Retina (tissue), 1 donor: ENCODE measurements around the gene AHRR.
A peak's percentile ranks its signal among the peaks of the same experiment; 100 is the strongest.
"Not testable (repeated sequence)": the region's sequence is repeated elsewhere in the genome, so short reads cannot be mapped to it uniquely, and the experiment has no call there.

Source experiments
- DNase-seq: peaks from one replicate; pipeline ENCODE4 v3.0.0-alpha.2; 2016

Gene AHRR

DNA sequence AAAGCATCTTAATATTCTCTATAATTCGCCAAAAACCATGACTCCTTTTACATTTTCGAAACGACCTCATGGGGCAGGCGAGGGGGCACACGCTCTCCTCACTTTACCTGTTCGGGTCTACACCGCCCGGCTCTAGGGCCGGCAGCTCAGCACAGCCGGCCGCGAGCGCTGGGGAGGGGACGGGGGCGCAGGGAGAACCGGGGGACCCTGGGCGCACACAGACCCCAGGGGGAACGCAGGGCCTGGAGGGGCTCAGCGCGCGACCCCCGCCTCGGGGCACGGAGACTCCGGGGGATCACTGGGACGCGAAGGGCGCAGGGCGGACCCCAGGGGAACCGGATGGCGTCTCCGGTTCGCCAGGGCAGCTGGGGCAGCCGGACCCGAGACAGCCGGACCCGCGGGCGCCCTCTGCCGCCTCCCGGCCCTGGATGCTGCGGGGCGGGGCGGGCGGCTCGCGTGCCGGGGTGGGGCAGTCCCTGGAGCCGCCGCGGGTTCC lies at the start of gene AHRR:
Gene AHRR, plus strand, starts transcription at position 485 of the 496 bp plus-strand sequence. CDS start 22,189 bp downstream, outside the sequence.
- peak; percentile 63 for DNase-seq

DNA sequence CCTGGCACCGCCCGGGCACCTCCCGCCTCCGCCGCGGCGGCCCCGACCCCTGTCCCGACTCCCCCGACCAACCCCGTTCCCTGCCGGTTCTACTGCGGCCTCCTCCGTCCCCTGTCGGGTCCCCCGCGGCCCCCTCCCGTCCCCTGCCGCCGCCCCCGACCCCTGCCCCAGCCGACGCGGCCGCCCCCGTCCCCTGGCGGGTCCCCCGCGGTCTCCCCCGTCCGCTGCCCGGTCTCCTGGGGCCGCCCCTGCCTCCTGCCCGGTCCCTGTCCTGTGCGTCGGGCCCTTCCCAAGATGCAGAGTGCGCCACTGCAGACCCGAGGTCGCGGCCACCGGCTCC lies 49.7 kb upstream of the AHRR start:
- not testable (repeated sequence) for DNase-seq

DNA sequence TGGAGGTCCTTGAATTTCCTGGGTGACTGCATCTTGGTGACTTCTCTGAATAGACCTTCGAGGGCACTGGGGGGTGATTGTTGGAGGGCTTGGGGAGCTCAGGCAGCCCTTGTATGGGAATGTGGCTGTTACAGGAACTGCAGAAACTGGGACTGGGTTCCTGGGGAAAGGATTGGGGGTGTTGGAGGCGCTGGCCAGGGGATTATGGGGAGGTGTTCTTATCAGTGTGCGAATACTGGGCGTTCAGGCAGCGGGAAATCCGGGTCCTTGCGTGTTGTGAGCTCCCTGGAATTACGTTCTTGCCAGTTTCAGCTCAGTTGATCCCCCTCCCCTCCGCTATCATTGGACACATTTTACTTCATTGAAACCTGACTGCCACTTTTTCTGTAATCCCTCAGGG lies 48.4 kb upstream of the AHRR start:
- not testable (repeated sequence) for DNase-seq

DNA sequence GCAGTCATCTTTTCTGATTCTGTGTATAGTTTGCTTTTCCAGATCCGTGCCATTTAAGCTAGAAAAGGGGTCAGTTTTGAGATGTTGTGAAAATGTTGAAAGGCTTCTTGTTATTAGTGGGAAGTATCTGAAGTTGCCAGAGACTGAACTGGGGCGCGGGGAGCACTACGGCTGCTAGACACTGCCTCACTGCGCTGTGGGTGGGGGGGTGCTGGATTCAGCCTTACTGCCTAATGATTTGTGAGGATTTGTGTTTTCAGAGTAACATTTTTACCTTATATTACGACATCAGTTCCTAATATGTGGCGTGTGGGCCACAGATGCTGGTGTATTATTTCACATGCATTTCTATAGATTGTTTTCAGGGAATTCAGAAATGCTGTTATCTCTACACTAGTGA lies 48.0 kb upstream of the AHRR start:
- not testable (repeated sequence) for DNase-seq

DNA sequence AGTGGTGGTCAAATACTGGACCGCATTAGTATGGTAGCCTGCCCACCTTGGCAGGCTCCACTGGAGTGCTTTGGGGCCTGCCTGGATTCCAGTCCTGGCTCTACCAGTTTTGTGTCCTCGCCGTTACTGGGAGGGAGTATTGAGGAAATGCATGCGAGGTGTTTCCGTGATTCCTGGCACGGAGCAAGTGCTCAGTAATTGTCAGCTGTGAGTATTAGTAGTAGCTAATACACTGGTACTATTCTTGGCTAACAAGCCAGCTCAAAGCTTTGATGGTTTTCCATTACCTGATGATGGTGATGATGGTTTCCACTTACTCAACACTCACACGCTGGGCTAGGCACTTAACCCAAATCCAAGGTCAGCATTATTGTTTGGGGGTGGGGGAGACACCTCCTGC lies 47.2 kb upstream of the AHRR start:
- DNase-seq, result not testable (repeated sequence)

DNA sequence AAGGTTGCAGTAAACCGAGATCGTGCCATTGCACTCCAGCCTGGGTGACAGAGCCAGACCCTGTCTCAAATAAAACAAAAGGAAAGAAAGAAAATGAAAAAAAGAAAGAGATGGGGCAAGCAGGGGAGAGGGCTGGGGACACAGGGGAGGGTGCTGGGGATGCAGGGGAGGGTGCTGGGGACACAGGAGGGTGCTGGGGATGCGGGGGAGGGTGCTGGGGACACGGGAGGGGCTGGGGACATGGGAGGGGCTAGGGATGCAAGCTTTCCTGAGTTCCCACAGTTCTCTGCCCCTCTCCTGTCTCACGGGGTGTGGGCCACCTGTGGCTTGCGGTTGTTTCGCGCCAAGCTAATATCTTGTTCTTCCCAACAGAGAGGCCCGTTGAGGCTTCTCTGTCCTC lies 42.9 kb upstream of the AHRR start:
- DNase-seq, result no peak

DNA sequence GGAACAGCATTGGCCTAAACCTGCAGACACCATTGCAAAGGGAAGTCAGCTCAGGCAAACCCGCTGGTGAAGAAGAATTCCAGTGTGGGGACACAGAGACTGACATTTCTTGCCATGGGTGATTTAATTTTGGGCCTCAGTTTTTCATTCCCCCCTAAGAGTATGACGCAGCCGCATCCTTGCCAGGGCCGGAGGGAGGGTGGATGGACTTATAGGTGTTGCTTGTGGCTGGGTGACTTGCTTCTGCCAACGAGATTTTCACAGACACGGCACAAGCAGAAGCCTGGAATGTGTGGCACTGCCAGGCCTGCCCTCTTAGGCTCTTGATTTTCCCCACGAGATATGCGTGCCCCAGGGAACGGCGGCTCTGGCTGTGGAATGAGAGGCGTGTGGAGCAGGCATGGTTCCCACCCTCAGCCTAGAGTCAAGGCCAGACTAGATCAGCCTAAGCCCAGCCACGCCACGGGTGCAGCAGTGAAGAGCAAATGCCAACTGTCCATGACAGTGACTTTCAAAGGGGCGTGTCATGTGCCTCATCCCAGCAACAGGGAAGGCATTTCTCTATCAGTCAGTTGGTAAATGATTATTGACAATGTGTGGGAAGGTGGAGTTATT lies 42.4 kb upstream of the AHRR start:
- not testable (repeated sequence) for DNase-seq

DNA sequence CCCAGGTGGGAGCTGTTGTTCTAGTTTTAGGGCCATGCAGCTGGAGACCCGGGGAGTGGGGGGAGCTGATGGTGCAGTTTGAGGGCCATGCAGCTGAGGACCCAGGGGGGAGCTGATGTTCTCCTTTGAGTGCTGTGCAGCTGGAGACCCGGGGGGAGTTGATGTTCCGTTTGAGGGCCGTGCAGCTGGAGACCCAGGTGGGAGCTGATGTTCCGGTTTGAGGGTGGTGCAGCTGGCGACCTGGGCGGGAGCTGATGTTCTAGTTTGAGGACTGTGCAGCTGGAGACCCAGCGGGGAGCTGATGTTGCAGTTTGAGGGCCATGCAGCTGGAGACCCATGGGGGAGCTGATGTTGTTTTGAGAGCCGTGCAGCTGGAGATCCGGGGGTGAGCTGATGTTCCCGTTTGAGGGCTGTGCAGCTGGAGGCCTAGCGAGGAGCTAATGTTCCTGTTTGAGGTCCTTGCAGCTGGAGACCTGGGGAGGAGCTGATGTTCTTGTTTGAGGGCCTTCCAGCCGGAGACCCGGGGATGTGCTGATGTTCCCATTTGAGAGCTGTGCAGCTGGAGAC lies 35.4 kb upstream of the AHRR start:
- no peak for DNase-seq

DNA sequence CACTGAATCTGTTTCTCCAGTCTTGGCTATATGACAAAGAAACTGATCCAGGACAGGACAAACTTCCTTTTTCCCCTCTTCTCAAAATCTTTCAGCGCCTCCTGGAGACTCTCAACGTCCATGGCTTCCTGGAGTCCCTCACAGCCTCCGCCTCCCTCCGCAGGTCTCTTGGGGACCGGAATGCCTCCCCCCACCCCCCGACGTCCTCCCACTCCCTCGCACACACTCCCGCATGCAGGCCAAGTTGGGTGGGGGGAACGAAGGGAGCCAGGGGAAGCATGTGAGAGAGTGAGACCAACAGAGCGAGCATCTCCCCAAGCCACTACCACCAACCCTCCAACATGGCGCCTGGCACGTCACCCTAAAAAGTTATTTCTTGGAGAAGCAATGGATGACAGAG lies 31.3 kb upstream of the AHRR start:
- not testable (repeated sequence) for DNase-seq

DNA sequence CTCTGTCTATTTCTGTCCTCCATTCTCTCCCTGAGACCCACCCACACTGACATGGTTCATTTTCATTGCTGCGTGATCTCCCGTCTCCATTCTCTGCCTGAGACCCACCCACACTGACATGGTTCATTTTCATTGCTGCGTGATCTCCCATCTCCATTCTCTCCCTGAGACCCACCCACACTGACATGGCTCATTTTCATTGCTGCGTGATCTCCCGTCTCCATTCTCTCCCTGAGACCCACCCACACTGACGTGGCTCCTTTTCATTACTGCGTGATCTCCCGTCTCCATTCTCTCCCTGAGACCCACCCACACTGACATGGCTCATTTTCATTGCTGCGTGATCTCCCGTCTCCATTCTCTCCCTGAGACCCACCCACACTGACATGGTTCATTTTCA lies 30.2 kb upstream of the AHRR start:
- not testable (repeated sequence) for DNase-seq

DNA sequence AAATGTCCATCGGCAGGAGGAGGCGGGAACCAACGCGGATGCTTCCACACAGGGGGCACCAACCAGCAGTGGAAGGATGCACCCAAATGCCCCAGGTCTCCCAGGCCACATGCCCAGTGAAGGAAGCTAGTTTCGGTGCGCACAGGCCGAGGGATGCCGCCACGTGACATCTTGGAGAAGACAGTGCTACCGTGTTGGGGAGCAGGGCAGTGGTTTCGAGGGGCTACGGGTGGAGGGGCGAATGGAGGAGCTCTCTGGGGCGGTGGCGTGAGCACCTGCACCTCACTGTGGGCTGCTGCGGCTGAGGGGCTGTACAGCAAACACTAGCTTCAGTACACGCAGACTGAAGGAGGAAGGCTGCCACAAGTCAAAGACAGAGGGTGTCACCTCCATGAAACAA lies 26.7 kb upstream of the AHRR start:
- DNase-seq, result not testable (repeated sequence)

DNA sequence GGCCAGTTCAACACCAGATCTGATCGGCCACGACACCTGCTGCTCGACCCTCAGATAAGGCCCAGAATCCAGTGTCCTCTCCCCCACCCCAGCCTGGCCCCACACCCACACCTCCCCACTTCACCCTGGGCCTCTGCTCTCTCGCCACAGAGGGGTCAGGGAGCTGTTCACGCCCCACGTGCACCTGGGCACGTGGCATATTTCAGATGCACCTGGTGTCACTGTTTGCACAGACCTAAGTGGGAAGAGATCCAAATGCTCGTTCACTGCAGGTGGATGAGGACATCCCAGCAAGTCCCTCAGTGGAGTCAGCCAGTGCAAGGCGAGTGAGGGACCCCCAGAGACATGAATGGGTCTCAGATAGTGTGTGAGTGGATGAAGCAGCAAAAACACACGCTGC lies 25.3 kb upstream of the AHRR start:
- DNase-seq, result not testable (repeated sequence)

DNA sequence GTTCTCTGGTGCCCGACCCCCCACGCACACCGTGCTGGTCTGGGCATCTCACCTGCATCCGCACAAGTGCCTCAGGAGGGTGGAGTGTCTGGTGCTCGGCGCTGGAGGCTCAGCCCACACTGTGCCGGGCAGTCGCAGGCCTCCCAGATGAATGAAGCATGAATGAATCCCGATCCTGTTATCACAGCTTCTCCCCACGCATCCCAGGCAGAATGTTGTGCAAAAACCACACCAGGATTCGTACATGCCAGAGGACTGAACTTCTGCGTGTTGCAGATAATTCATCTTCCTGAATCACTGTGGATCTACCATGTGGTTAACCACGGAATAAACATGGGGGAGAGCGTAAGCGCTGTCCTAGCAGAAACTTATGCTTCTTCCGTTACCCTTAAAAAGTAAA lies 24.6 kb upstream of the AHRR start:
- DNase-seq, result not testable (repeated sequence)

DNA sequence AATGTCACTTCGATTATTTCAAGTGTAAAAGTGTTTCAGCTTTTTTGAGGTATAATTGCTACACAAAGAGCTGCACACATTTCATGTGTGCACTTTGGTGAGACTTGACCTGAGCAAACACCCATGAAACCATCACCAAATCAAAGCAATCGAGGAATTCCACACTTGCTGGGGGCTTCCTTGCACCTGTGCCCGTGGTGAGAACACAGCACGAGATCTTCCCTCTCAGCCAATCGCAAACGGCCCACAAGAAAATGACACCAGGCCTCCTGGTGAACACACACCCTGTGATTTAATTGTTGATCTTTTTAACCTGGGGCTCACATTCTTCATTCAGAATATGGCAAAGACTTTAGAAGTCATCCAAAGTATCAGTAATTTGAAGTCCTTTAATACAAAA lies 24.1 kb upstream of the AHRR start:
- DNase-seq, result not testable (repeated sequence)

DNA sequence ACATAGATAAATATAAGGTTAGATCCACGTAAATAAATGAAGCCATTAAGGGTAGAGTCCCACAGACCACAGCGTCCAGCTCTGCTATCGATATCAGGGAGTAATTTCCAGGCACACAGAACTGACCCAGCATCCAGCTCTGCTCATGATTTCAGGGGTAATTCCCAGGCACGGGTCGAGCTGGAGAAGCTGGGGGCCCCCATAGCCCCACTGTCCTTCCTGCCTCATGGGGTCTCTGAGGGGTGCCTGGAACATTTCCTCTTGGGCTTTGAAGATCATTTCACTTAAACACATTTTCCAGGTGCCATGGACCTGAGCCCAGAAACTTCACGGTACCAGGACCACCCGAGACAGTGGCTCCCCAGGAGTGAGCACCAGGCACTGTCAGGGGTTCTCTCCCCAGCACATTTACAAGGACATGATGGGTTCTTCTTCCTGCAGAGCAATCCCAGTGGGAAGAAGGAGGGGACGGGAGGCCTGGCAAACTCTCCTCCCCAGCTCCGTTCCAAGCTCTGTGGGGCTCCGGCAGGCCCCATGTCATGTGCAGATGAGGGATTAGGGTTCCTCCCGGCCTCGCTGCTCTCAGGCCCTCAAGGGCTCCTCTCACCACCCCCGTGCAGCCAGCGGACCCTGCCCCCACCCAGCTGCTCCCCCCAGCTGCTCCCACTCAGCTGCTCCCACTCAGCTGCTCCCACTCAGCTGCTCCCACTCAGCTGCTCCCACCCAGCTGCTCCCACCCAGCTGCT lies 23.4 kb upstream of the AHRR start:
- not testable (repeated sequence) for DNase-seq

DNA sequence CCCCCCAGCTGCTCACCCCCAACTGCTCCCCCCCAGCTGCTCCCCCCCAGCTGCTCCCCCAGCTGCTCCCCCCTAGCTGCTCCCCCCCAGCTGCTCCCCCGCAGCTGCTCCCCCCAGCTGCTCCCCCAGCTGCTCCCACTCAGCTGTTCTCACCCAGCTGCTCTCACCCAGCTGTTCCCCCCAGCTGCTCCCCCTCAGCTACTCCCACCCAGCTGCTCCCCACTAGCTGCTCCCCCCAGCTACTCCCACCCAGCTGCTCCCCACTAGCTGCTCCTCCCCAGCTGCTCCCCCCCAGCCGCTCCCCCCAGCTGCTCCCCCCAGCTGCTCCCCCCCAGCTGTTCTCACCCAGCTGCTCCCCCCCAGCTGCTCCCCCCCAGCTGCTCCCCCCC lies 22.8 kb upstream of the AHRR start:
- no peak for DNase-seq

DNA sequence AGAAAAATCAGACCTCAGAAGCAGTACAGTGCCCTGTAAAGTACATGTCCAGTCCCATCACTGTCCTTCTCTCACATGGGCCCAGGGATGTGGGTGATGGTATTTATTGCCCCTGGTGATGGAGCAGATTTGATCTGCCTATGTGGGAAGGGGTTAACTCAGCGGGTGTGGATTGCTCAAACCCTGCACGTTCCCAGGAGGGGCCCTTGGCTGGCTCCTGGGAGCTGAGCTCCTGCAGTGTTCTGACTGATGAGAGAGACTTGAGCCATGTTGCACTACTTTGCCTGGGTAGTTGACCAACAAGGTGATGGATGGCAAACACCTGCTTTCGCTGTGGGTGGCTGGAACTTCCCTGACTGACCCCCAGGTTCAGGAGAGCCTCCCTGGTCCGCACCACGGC lies 21.6 kb upstream of the AHRR start:
- not testable (repeated sequence) for DNase-seq

DNA sequence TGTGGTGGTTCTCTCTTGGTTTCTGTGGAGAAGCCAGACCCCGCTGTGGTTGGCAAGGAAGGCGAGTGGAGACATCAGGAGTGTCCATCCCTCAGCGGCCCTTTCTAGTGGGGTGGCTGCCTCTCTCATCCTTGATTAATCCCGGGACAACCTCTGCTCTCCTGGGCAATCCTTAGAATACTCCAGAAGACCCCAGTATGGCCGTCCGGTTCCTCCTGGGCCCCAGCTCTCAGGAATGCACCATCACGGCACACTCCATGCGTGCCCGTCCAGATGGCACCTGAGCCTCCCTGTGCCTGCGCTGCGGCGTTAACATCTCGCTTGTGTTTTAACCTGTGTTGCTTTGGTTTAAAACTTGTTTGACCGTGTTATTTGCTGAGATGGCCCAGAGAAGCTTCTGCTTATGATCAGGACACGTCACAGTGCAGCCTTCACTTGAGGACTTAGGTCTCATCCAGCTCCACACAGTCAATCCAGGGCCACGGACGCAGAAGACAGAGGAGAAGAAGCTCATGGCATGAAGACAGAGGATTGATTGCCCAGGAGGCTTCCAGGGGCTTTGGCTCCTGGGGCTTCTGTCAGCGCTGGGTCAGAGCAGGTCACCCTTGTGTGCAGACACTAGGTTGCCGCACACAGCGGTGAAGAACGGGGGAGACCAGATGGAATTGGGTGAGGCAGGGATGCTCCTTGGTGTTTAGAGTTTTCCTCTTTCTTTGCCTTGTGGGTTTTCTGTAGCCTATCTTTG lies 20.7 kb upstream of the AHRR start:
- DNase-seq, result not testable (repeated sequence)

DNA sequence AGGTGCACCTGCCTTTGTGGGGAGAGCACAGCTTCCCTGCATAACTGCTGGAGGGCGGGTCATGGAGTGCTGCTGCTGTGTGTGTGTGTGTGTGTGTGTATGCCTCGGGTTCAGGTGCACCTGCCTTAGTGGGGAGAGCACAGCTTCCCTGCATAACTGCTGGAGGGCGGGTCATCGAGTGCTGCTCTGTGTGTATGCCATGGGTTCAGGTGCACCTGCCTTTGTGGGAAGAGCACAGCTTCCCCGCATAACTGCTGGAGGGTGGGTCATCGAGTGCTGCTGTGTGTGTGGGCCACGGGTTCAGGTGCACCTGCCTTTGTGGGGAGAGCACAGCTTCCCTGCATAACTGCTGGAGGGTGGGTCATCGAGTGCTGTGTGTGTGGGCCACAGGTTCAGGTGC lies 19.1 kb upstream of the AHRR start:
- DNase-seq, result not testable (repeated sequence)

DNA sequence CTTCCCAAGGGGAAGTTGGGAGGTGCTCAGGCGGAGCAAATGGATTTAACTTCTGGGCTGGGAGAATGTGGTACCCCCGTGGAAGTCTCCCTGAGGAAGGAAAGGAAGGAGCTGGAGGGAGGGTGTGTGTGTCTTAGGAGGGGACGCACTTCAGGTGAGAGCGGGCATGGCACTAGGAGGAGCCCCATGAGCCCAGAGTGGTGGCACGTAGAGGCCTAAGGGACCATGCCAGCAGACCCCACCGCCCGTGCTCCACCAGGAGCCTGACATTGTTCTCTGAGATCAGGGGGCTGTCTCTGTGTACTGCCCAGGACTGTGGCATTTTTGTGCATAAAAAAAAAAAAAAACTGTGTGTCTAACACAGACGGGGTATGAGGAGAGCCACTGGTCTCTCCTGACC lies 18.5 kb upstream of the AHRR start:
- DNase-seq, result no peak

DNA sequence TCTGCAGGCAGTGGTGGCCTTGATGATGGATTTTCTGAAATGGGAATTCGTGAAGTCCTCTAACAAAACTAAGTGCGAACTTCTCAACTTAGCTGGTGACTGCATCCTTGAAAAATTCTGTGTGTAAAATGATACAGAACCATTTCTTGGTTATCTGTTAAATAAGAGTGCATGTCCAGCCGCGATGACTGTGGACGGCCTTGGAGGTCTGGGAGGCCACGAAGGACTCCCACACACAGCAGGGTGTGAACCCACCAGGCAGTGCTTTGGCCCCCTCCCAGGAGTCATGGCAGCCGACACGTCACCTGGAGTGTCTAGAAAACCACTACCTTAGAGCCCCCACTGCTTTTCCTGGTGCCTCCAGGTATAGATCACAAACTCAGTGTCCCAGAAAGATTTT lies 17.8 kb upstream of the AHRR start:
- not testable (repeated sequence) for DNase-seq

DNA sequence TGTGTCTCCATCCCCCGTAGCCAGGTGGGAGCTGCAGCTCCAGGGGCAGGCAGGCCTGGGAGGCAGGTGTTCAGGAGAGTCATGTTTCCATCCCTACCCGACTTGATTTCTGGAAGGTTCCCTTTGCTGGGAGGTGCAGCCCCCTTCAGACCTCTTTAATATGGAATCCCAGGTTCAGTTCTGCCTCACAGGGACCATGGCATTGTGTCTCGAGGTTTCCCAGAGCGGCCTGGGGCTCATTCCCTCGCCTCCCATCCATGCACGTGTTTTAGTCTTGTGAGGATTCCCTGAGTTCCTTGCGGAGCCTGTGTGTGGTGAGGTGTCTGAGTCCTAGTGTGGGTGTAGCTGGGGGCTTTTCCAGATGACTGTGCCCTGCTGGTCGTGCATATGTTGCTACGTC lies 16.5 kb upstream of the AHRR start:
- no peak for DNase-seq

DNA sequence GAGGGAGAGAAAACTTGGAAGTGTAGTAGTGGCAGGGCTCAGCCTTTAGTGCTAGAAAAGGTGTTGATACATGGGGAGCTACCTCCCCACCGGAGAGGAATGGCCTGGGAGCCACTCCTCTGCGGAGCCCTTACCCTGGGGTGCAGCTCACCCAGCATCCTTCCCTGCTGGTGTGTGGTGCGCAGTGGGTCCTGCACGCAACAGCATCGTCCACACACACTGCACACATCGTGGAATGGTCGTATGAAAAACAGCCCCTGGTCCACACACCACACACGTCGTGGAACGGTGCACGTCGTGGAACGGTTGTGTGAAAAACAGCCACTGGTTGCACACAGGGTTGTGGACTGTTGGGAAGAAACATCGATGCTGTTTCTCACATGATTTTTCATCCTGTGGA lies 16.1 kb upstream of the AHRR start:
- no peak for DNase-seq
